Neutrophil (primary cell): ENCODE data around the gene ATP2A3.

Experiments used
- H3K27ac ChIP-seq: fragments of 200-600 bp; sonication (generic); 2 replicates; pipeline ENCODE4 v1.5.1; 2016; ENCODE audit warnings: mild to moderate bottlenecking, moderate library complexity
- H3K27me3 ChIP-seq: fragments of 200-600 bp; sonication (generic); 2 replicates; pipeline ENCODE4 v1.6.0; 2016; ENCODE audit warnings: mild to moderate bottlenecking
- H3K36me3 ChIP-seq: fragments of 200-600 bp; sonication (generic); 2 replicates; pipeline ENCODE4 v1.5.1; 2017
- H3K4me1 ChIP-seq, 2 experiments: fragments of 200-600 bp in 1 of 2; sonication (generic) in 1 of 2; 1 replicate in 1 of 2; 2 replicates in 1 of 2; pipeline versions ENCODE4 v1.5.1 to v1.6.1; 2013 to 2016; ENCODE audit warnings: low read depth in 1 of 2, low read length in 1 of 2, mild to moderate bottlenecking in 1 of 2, moderate library complexity in 1 of 2; ENCODE audit not compliant: control insufficient read depth in 1 of 2, insufficient read depth in 1 of 2
- H3K4me3 ChIP-seq, 2 experiments: fragments of 200-600 bp in 1 of 2; sonication (generic) in 1 of 2; 1 replicate in 1 of 2; 2 replicates in 1 of 2; pipeline ENCODE4 v1.5.1; 2013 to 2016; ENCODE audit warnings: low read depth in 1 of 2, low read length in 1 of 2, mild to moderate bottlenecking in 1 of 2, moderate library complexity in 1 of 2
- H3K9me3 ChIP-seq: fragments of 200-600 bp; sonication (generic); 2 replicates; pipeline ENCODE4 v1.5.1; 2016
- CTCF ChIP-seq: fragments of 200-600 bp; sonication (generic); IDR thresholded peaks from 2 replicates; pipeline ENCODE4 v1.5.1; 2016; ENCODE audit warnings: antibody characterized with exemption

Gene ATP2A3

GRCh38 chr17:4007346-4008081 lies 43.3 kb upstream of the ATP2A3 start:
- Histone ChIP-seq H3K27ac (no peak overlapping the region), H3K36me3 (peaks cover 73% of the 10 kb centered on the region), H3K4me3 (no peak overlapping the region), H3K9me3 (no peaks in the 10 kb centered on the region), H3K27me3 (no peaks in the 10 kb centered on the region), H3K4me1 (peaks cover 24 to 25% of the 10 kb centered on the region in 2 experiments)
- no peak for TF ChIP-seq CTCF

GRCh38 chr17:4006745-4007211 lies 42.5 kb upstream of the ATP2A3 start:
- Histone ChIP-seq H3K4me3 (no peak overlapping the region), H3K36me3 (peaks cover 66% of the 10 kb centered on the region), H3K9me3 (no peaks in the 10 kb centered on the region), H3K4me1 (peaks cover 32% of the 10 kb centered on the region in 2 experiments), H3K27me3 (no peaks in the 10 kb centered on the region), H3K27ac (no peak overlapping the region)
- no peak for TF ChIP-seq CTCF

GRCh38 chr17:4006165-4006589 lies 41.9 kb upstream of the ATP2A3 start:
- TF ChIP-seq CTCF: no peak
- Histone ChIP-seq H3K4me1 (peaks cover 36% of the 10 kb centered on the region in 2 experiments), H3K36me3 (peaks cover 60% of the 10 kb centered on the region), H3K4me3 (no peak overlapping the region), H3K9me3 (no peaks in the 10 kb centered on the region), H3K27me3 (no peaks in the 10 kb centered on the region), H3K27ac (no peak overlapping the region)

- Histone ChIP-seq H3K27me3 (no peaks in the 10 kb centered on the region), H3K9me3 (no peaks in the 10 kb centered on the region), H3K4me3 (no peak overlapping the region), H3K36me3 (peaks cover 54% of the 10 kb centered on the region), H3K27ac (peak overlapping the region; percentile 10), H3K4me1 (peaks cover 36% of the 10 kb centered on the region in 2 experiments)
- no peak for TF ChIP-seq CTCF
These were observed 41.3 kb upstream of the ATP2A3 start for GRCh38 chr17:4005296-4006164.

GRCh38 chr17:4004517-4005295 lies 40.5 kb upstream of the ATP2A3 start:
- H3K27ac ChIP-seq: peak overlapping the region; percentile 88
- no peaks in the 10 kb centered on the region for H3K9me3 ChIP-seq
- peak overlapping the region in 1 of 2 experiments; percentile 12 for H3K4me3 ChIP-seq
- peak; percentile 93 for TF ChIP-seq CTCF
- no peaks in the 10 kb centered on the region for H3K27me3 ChIP-seq
- H3K36me3 ChIP-seq: peaks cover 48% of the 10 kb centered on the region
- peaks cover 36% of the 10 kb centered on the region in 2 experiments for H3K4me1 ChIP-seq
